NCI-H1930 (cell line): Measurements from ENCODE around the gene TCF4.
A peak's percentile ranks its signal among the peaks of the same experiment; 100 is the strongest.

Source experiments
- DNase-seq, 2 experiments: peaks; one replicate each; lab custom pipeline; 2025; lab: John Stamatoyannopoulos, UW

The TCF4 gene

GRCh38 chr18:55585920-55586561 lies 2.0 kb downstream of the TCF4 start:
- DNase-seq, result peak in 1 of 2 experiments; percentile 30

GRCh38 chr18:55585065-55585919 lies 2.7 kb downstream of the TCF4 start:
- DNase-seq, result no peak

- DNase-seq, result no peak
These were observed 3.8 kb downstream of the TCF4 start for GRCh38 chr18:55584201-55584600.

GRCh38 chr18:55582325-55582724 lies 5.7 kb downstream of the TCF4 start:
- peak; percentile 60 to 76 for DNase-seq

GRCh38 chr18:55579501-55580270 lies 8.3 kb downstream of the TCF4 start:
- DNase-seq, result peak in 1 of 2 experiments; percentile 76

GRCh38 chr18:55577812-55578539 lies 10.0 kb downstream of the TCF4 start:
- no peak for DNase-seq

- no peak for DNase-seq
These were observed 12.0 kb downstream of the TCF4 start for GRCh38 chr18:55576001-55576400.

GRCh38 chr18:55575066-55575465 lies 12.9 kb downstream of the TCF4 start:
- DNase-seq, result no peak

- no peak for DNase-seq
These were observed 14.6 kb downstream of the TCF4 start for GRCh38 chr18:55573386-55573785.

- DNase-seq, result no peak
These were observed 17.0 kb downstream of the TCF4 start for GRCh38 chr18:55570966-55571365.

GRCh38 chr18:55566456-55566935 lies 21.5 kb downstream of the TCF4 start:
- DNase-seq, result no peak

GRCh38 chr18:55559739-55560138 lies 28.3 kb downstream of the TCF4 start:
- no peak for DNase-seq

GRCh38 chr18:55557211-55557610 lies 30.8 kb downstream of the TCF4 start:
- no peak for DNase-seq

GRCh38 chr18:55555395-55556027 lies 32.5 kb downstream of the TCF4 start:
- DNase-seq, result no peak

GRCh38 chr18:55552526-55553189 lies 35.3 kb downstream of the TCF4 start:
- DNase-seq, result peak; percentile 55 to 69

- no peak for DNase-seq
These were observed 36.8 kb downstream of the TCF4 start for GRCh38 chr18:55551227-55551626.

GRCh38 chr18:55550471-55550870 lies 37.5 kb downstream of the TCF4 start:
- no peak for DNase-seq

GRCh38 chr18:55549474-55550104 lies 38.4 kb downstream of the TCF4 start:
- no peak for DNase-seq

GRCh38 chr18:55547705-55548056 lies 40.3 kb downstream of the TCF4 start:
- no peak for DNase-seq
